ENCODE results near the gene LRRC39.

Gene LRRC39

GRCh38 chr1:100115524-100115923, 62.5 kb downstream of the LRRC39 start:
- Histone ChIP-seq H3K27ac (no peak overlapping the region), H3K27me3 (no peaks in the 10 kb centered on the region), H3K4me1 (no peaks in the 10 kb centered on the region), H3K9me3 (no peaks in the 10 kb centered on the region), H3K36me3 (peaks cover 0 to 10% (median 9%) of the 10 kb centered on the region in 3 donors), H3K4me3 (no peak overlapping the region)
- intact Hi-C loops (cut with DNase I; ENCODE audit: low total_unique reads), result no loop called here
- no peak for DNase-seq
- TF ChIP-seq CTCF (IDR thresholded peaks at IDR 0.05), result no peak

- no peaks in the 10 kb centered on the region for H3K27me3 ChIP-seq
- intact Hi-C loops (cut with DNase I; ENCODE audit: low total_unique reads), result no loop called here
- TF ChIP-seq CTCF (IDR thresholded peaks at IDR 0.05), result no peak
- H3K9me3 ChIP-seq, result no peaks in the 10 kb centered on the region
- H3K36me3 ChIP-seq, result peaks cover 4 to 24% (median 12%) of the 10 kb centered on the region in 3 donors
- H3K27ac ChIP-seq, result no peak overlapping the region
- H3K4me1 ChIP-seq, result no peaks in the 10 kb centered on the region
- H3K4me3 ChIP-seq, result no peak overlapping the region
- no peak for DNase-seq
These were observed 68.4 kb downstream of the LRRC39 start for GRCh38 chr1:100109554-100110066.

GRCh38 chr1:100107696-100108095, 70.4 kb downstream of the LRRC39 start:
- intact Hi-C loops (cut with DNase I; ENCODE audit: low total_unique reads), result no loop called here
- no peak for DNase-seq
- H3K4me3 ChIP-seq, result no peak overlapping the region
- TF ChIP-seq CTCF (IDR thresholded peaks at IDR 0.05), result no peak
- H3K36me3 ChIP-seq, result peaks cover 12 to 40% (median 17%) of the 10 kb centered on the region in 3 donors
- no peaks in the 10 kb centered on the region for H3K4me1 ChIP-seq
- no peaks in the 10 kb centered on the region for H3K9me3 ChIP-seq
- no peak overlapping the region for H3K27ac ChIP-seq
- no peaks in the 10 kb centered on the region for H3K27me3 ChIP-seq

GRCh38 chr1:100101564-100101963, 76.5 kb downstream of the LRRC39 start:
- TF ChIP-seq CTCF (IDR thresholded peaks at IDR 0.05), result no peak
- no peak for DNase-seq
- intact Hi-C loops (cut with DNase I; ENCODE audit: low total_unique reads), result no loop called here
- Histone ChIP-seq H3K27me3 (no peaks in the 10 kb centered on the region), H3K4me3 (no peak overlapping the region), H3K4me1 (no peaks in the 10 kb centered on the region), H3K36me3 (peaks cover 10 to 59% (median 12%) of the 10 kb centered on the region in 3 donors), H3K27ac (no peak overlapping the region), H3K9me3 (no peaks in the 10 kb centered on the region)

GRCh38 chr1:100100202-100100601, 77.9 kb downstream of the LRRC39 start:
- intact Hi-C loops (cut with DNase I; ENCODE audit: low total_unique reads), result no loop called here
- TF ChIP-seq CTCF (IDR thresholded peaks at IDR 0.05), result no peak
- Histone ChIP-seq H3K9me3 (peaks cover 0 to 3% (median 0%) of the 10 kb centered on the region in 3 donors), H3K4me1 (no peaks in the 10 kb centered on the region), H3K27ac (no peak overlapping the region), H3K4me3 (no peak overlapping the region), H3K27me3 (no peaks in the 10 kb centered on the region), H3K36me3 (peaks cover 12 to 48% (median 13%) of the 10 kb centered on the region in 3 donors)
- no peak for DNase-seq
